Measurements from ENCODE around the gene HK3. TPM values are rescaled to one million over a fixed set of nuclear protein-coding genes. Genes with fewer than 3 reads are reported as not detected.

Gene HK3
- polyA plus RNA-seq, 1 donor (not counting 4 experiments of a cell fraction or from before 2014, with no cell fraction given) = not detected

- no peak overlapping the region for H3K4me3 ChIP-seq (ENCODE audit: control insufficient read depth in 2 of 3, extremely low read depth in 1 of 3, insufficient read depth in 2 of 3, low read depth in 1 of 3, low read length in 3 of 3)
- peaks cover 6% of the 10 kb centered on the region for H3K27me3 ChIP-seq (ENCODE audit: control insufficient read depth, extremely low read depth, insufficient read depth, low read length)
- H3K9me3 ChIP-seq (ENCODE audit: control insufficient read depth, low read depth, low read length) = no peaks in the 10 kb centered on the region
- DNase-seq (ENCODE audit: low read depth, low spot score) (no peak), FAIRE-seq (no peak)
- TF ChIP-seq EZH2 (IDR thresholded peaks at IDR 0.05; ENCODE audit: low read length) = no peak
- TF ChIP-seq, protein P1, sequence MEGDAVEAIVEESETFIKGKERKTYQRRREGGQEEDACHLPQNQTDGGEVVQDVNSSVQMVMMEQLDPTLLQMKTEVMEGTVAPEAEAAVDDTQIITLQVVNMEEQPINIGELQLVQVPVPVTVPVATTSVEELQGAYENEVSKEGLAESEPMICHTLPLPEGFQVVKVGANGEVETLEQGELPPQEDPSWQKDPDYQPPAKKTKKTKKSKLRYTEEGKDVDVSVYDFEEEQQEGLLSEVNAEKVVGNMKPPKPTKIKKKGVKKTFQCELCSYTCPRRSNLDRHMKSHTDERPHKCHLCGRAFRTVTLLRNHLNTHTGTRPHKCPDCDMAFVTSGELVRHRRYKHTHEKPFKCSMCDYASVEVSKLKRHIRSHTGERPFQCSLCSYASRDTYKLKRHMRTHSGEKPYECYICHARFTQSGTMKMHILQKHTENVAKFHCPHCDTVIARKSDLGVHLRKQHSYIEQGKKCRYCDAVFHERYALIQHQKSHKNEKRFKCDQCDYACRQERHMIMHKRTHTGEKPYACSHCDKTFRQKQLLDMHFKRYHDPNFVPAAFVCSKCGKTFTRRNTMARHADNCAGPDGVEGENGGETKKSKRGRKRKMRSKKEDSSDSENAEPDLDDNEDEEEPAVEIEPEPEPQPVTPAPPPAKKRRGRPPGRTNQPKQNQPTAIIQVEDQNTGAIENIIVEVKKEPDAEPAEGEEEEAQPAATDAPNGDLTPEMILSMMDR (optimal IDR thresholded peaks at IDR 0.05 in 1 of 3, IDR thresholded peaks at IDR 0.05 in 1 of 3, conservative IDR thresholded peaks at IDR 0.05 in 1 of 3; ENCODE audit: extremely low read depth in 1 of 3, insufficient read depth in 2 of 3, low read length in 3 of 3) = no peak
- no peaks in the 10 kb centered on the region for H4K20me1 ChIP-seq (ENCODE audit: control insufficient read depth, extremely low read depth, insufficient read depth, low read length)
- dilution Hi-C loops (cut with MboI; ENCODE audit: extremely low pct_ligation_motif_present, low sequenced_read_pairs) = no loop called here
- H3K27ac ChIP-seq (ENCODE audit: control insufficient read depth, insufficient read depth, low read length) = no peak overlapping the region
- H3K9ac ChIP-seq (ENCODE audit: control insufficient read depth, extremely low read depth, insufficient read depth, low read length) = no peak overlapping the region
- H3K9me1 ChIP-seq (ENCODE audit: control insufficient read depth, extremely low read depth, insufficient read depth, low read length) = no peaks in the 10 kb centered on the region
- H3K4me1 ChIP-seq (ENCODE audit: control insufficient read depth, extremely low read depth, insufficient read depth, low read length) = no peaks in the 10 kb centered on the region
- H3K4me2 ChIP-seq (ENCODE audit: control insufficient read depth, extremely low read depth, insufficient read depth, low read depth, low read length) = no peak overlapping the region
- no peaks in the 10 kb centered on the region for H3K36me3 ChIP-seq (ENCODE audit: control insufficient read depth in 2 of 2, extremely low read depth in 1 of 2, insufficient read depth in 2 of 2, low read length in 2 of 2)
- no peaks in the 10 kb centered on the region for H3K79me2 ChIP-seq (ENCODE audit: control insufficient read depth, insufficient read depth, low read length)
- no peak overlapping the region for H2AFZ ChIP-seq (ENCODE audit: control insufficient read depth, low read length)
Observed at GRCh38 chr5:176857216-176857893, 41.8 kb downstream of the HK3 start.

- dilution Hi-C loops (cut with MboI; ENCODE audit: extremely low pct_ligation_motif_present, low sequenced_read_pairs) = no loop called here
- Histone ChIP-seq H3K9me3 (ENCODE audit: control insufficient read depth, low read depth, low read length) (no peaks in the 10 kb centered on the region), H3K9me1 (ENCODE audit: control insufficient read depth, extremely low read depth, insufficient read depth, low read length) (no peaks in the 10 kb centered on the region), H3K9ac (ENCODE audit: control insufficient read depth, extremely low read depth, insufficient read depth, low read length) (no peak overlapping the region), H3K4me3 (ENCODE audit: control insufficient read depth in 2 of 3, extremely low read depth in 1 of 3, insufficient read depth in 2 of 3, low read depth in 1 of 3, low read length in 3 of 3) (no peak overlapping the region), H3K4me1 (ENCODE audit: control insufficient read depth, extremely low read depth, insufficient read depth, low read length) (no peaks in the 10 kb centered on the region), H4K20me1 (ENCODE audit: control insufficient read depth, extremely low read depth, insufficient read depth, low read length) (no peaks in the 10 kb centered on the region), H2AFZ (ENCODE audit: control insufficient read depth, low read length) (no peak overlapping the region), H3K36me3 (ENCODE audit: control insufficient read depth in 2 of 2, extremely low read depth in 1 of 2, insufficient read depth in 2 of 2, low read length in 2 of 2) (no peaks in the 10 kb centered on the region), H3K27ac (ENCODE audit: control insufficient read depth, insufficient read depth, low read length) (no peak overlapping the region), H3K79me2 (ENCODE audit: control insufficient read depth, insufficient read depth, low read length) (no peaks in the 10 kb centered on the region), H3K4me2 (ENCODE audit: control insufficient read depth, extremely low read depth, insufficient read depth, low read depth, low read length) (no peak overlapping the region), H3K27me3 (ENCODE audit: control insufficient read depth, extremely low read depth, insufficient read depth, low read length) (peaks cover 3% of the 10 kb centered on the region)
- TF ChIP-seq, protein P1 (optimal IDR thresholded peaks at IDR 0.05 in 1 of 3, IDR thresholded peaks at IDR 0.05 in 1 of 3, conservative IDR thresholded peaks at IDR 0.05 in 1 of 3; ENCODE audit: extremely low read depth in 1 of 3, insufficient read depth in 2 of 3, low read length in 3 of 3) = no peak
- no peak for TF ChIP-seq EZH2 (IDR thresholded peaks at IDR 0.05; ENCODE audit: low read length)
- FAIRE-seq (no peak), DNase-seq (ENCODE audit: low read depth, low spot score) (no peak)
Observed at GRCh38 chr5:176856746-176857145, 42.4 kb downstream of the HK3 start.

All from keratinocyte (primary cell).